RWPE2 (cell line): Measurements from ENCODE around the gene KCNC1.

Experiments
- ATAC-seq: fragments of 200-7000 bp; cut with Tn5 transposase; 3 replicates; pipeline ENCODE4 v1.9.1; 2021; ENCODE audit warnings: low read depth
- DNase-seq: peaks from one replicate; pipeline ENCODE4 v3.0.0-alpha.2; 2020; ENCODE audit warnings: low spot score
- H3K27ac ChIP-seq: fragments of 450-650 bp; 2 replicates; pipeline ENCODE4 v1.5.1; 2017; ENCODE audit warnings: mild to moderate bottlenecking; ENCODE audit not compliant: poor library complexity, severe bottlenecking
- H3K27me3 ChIP-seq: fragments of 250-450 bp; sonication (Bioruptor Pico); 2 replicates; pipeline ENCODE4 v1.5.1; 2021; ENCODE audit warnings: mild to moderate bottlenecking, moderate library complexity; ENCODE audit not compliant: insufficient read depth, poor library complexity, severe bottlenecking
- H3K36me3 ChIP-seq: fragments of 250-450 bp; sonication (Bioruptor Pico); 2 replicates; pipeline ENCODE4 v1.5.1; 2020; ENCODE audit warnings: low read depth, mild to moderate bottlenecking, moderate library complexity
- H3K4me1 ChIP-seq: fragments of 250-450 bp; sonication (Bioruptor Pico); 2 replicates; pipeline ENCODE4 v1.5.1; 2021; ENCODE audit warnings: mild to moderate bottlenecking, moderate library complexity; ENCODE audit not compliant: insufficient read depth, poor library complexity, severe bottlenecking
- H3K4me3 ChIP-seq: fragments of 250-450 bp; sonication (Bioruptor Pico); 2 replicates; pipeline ENCODE4 v1.5.1; 2021; ENCODE audit warnings: mild to moderate bottlenecking, moderate library complexity; ENCODE audit not compliant: severe bottlenecking
- H3K9me3 ChIP-seq: fragments of 250-450 bp; sonication (Bioruptor Pico); 2 replicates; pipeline ENCODE4 v1.5.1; 2021; ENCODE audit warnings: mild to moderate bottlenecking, moderate library complexity; ENCODE audit not compliant: severe bottlenecking
- CTCF ChIP-seq: fragments of 450-650 bp; IDR thresholded peaks from one replicate; pipeline ENCODE4 v1.5.1; 2017; ENCODE audit warnings: mild to moderate bottlenecking, moderate library complexity; ENCODE audit not compliant: poor library complexity, severe bottlenecking

KCNC1 gene

GRCh38 chr11:17722000-17722643 is 12.5 kb upstream of the KCNC1 start:
- Histone ChIP-seq H3K4me1 (no peaks in the 10 kb centered on the region), H3K27ac (no peak overlapping the region), H3K36me3 (no peaks in the 10 kb centered on the region), H3K27me3 (peaks cover 92% of the 10 kb centered on the region), H3K4me3 (no peak overlapping the region), H3K9me3 (no peaks in the 10 kb centered on the region)
- no peak for DNase-seq
- peak; percentile 38 for TF ChIP-seq CTCF
- ATAC-seq = 0 out of 3 replicates have a peak, but pooled peaks have one; percentile 26

GRCh38 chr11:17724020-17724908 is 10.3 kb upstream of the KCNC1 start:
- H3K4me3 ChIP-seq = no peak overlapping the region
- no peak for TF ChIP-seq CTCF
- peaks cover 80% of the 10 kb centered on the region for H3K27me3 ChIP-seq
- H3K9me3 ChIP-seq = no peaks in the 10 kb centered on the region
- H3K4me1 ChIP-seq = no peaks in the 10 kb centered on the region
- H3K27ac ChIP-seq = no peak overlapping the region
- H3K36me3 ChIP-seq = no peaks in the 10 kb centered on the region
- DNase-seq (no peak), ATAC-seq (no peak)

- H3K27me3 ChIP-seq = peaks cover 78% of the 10 kb centered on the region
- no peak for ATAC-seq
- DNase-seq = no peak
Measured at GRCh38 chr11:17725174-17725573, 9.4 kb upstream of the KCNC1 start.

GRCh38 chr11:17730137-17730536 is 4.4 kb upstream of the KCNC1 start:
- no peak for DNase-seq

More at GRCh38 chr11:17725174-17725573, 9.4 kb upstream of the KCNC1 start:
- Histone ChIP-seq H3K4me3 (no peak overlapping the region), H3K36me3 (no peaks in the 10 kb centered on the region), H3K4me1 (no peaks in the 10 kb centered on the region), H3K9me3 (no peaks in the 10 kb centered on the region), H3K27ac (no peak overlapping the region)
- TF ChIP-seq CTCF = no peak

More at GRCh38 chr11:17730137-17730536, 4.4 kb upstream of the KCNC1 start:
- Histone ChIP-seq H3K4me1 (no peaks in the 10 kb centered on the region), H3K36me3 (no peaks in the 10 kb centered on the region), H3K27ac (no peak overlapping the region), H3K4me3 (no peak overlapping the region), H3K9me3 (no peaks in the 10 kb centered on the region), H3K27me3 (peaks cover 50% of the 10 kb centered on the region)
- ATAC-seq = no peak
- TF ChIP-seq CTCF = no peak
